ENCODE results near the gene BRWD1. TPM values are rescaled to one million over a fixed set of nuclear protein-coding genes. Genes with fewer than 3 reads are reported as not detected.

BRWD1 gene
- total RNA-seq, 2 experiments from 2014 or later = 27.9 to 29.3 TPM

GRCh38 chr21:39300587-39300986, 12.8 kb downstream of the BRWD1 start:
- ATAC-seq = no peak
- H3K9me3 Mint-ChIP-seq = peaks cover 7% of the 10 kb centered on the region
- POLR2A ChIA-PET = interaction anchor here (0.7 to 1.3 kb wide), 2 partner anchors 12 to 40 kb away, joined by 3 to 5 read pairs; no protein-coding TSS in a partner anchor
- H3K4me3 Mint-ChIP-seq = no peak overlapping the region
- intact Hi-C loops (cut with micrococcal nuclease) = no loop called here
- peaks cover 35% of the 10 kb centered on the region for H3K4me1 Mint-ChIP-seq (ENCODE audit: low read depth)
- peaks cover 41% of the 10 kb centered on the region for H3K36me3 Mint-ChIP-seq (ENCODE audit: low read depth)
- CTCF ChIA-PET = interaction anchor here (1.1 kb wide), 1 partner anchor 87 kb away, joined by 4 read pairs; no protein-coding TSS in a partner anchor
- no peaks in the 10 kb centered on the region for H3K27me3 Mint-ChIP-seq
- no peak for TF ChIP-seq CTCF (IDR thresholded peaks at IDR 0.05)
- no peak for DNase-seq
- no peak overlapping the region for H3K27ac Mint-ChIP-seq

GRCh38 chr21:39296891-39297290, 16.5 kb downstream of the BRWD1 start:
- intact Hi-C loops (cut with micrococcal nuclease) = no loop called here
- TF ChIP-seq CTCF (IDR thresholded peaks at IDR 0.05) = no peak
- Mint-ChIP-seq H3K9me3 (peaks cover 7% of the 10 kb centered on the region), H3K36me3 (ENCODE audit: low read depth) (peaks cover 50% of the 10 kb centered on the region), H3K27ac (no peak overlapping the region), H3K4me1 (ENCODE audit: low read depth) (peaks cover 32% of the 10 kb centered on the region), H3K27me3 (no peaks in the 10 kb centered on the region), H3K4me3 (no peak overlapping the region)
- ATAC-seq (no peak), DNase-seq (no peak)
- ChIA-PET CTCF (interaction anchor here (0.7 to 1.5 kb wide), 3 partner anchors 8 to 91 kb away, joined by 3 to 4 read pairs (median 3); no protein-coding TSS in a partner anchor), POLR2A (interaction anchor here (2.6 kb wide), 1 partner anchor 15 kb away, joined by 9 read pairs; no protein-coding TSS in a partner anchor)

- Mint-ChIP-seq H3K4me3 (no peak overlapping the region), H3K27ac (no peak overlapping the region), H3K4me1 (ENCODE audit: low read depth) (peaks cover 2% of the 10 kb centered on the region), H3K27me3 (no peaks in the 10 kb centered on the region), H3K9me3 (no peaks in the 10 kb centered on the region), H3K36me3 (ENCODE audit: low read depth) (peaks cover 39% of the 10 kb centered on the region)
- CTCF ChIA-PET = no interaction called here
- ATAC-seq = no peak
- TF ChIP-seq CTCF (IDR thresholded peaks at IDR 0.05) = no peak
- intact Hi-C loops (cut with micrococcal nuclease) = no loop called here
- no peak for DNase-seq
- POLR2A ChIA-PET = no interaction called here
Measured at GRCh38 chr21:39288987-39289386, 24.4 kb downstream of the BRWD1 start.

GRCh38 chr21:39282911-39283310, 30.5 kb downstream of the BRWD1 start:
- Mint-ChIP-seq H3K4me3 (no peak overlapping the region), H3K9me3 (no peaks in the 10 kb centered on the region), H3K27ac (no peak overlapping the region), H3K36me3 (ENCODE audit: low read depth) (peaks cover 13% of the 10 kb centered on the region), H3K4me1 (ENCODE audit: low read depth) (peaks cover 13% of the 10 kb centered on the region), H3K27me3 (no peaks in the 10 kb centered on the region)
- CTCF ChIA-PET = interaction anchor here (0.8 to 1.5 kb wide), 4 partner anchors 15 to 91 kb away, joined by 3 to 4 read pairs (median 3); no protein-coding TSS in a partner anchor
- DNase-seq = no peak
- no peak for ATAC-seq
- intact Hi-C loops (cut with micrococcal nuclease) = no loop called here
- POLR2A ChIA-PET = no interaction called here
- TF ChIP-seq CTCF (IDR thresholded peaks at IDR 0.05) = no peak

- Mint-ChIP-seq H3K4me3 (no peak overlapping the region), H3K27me3 (no peaks in the 10 kb centered on the region), H3K27ac (no peak overlapping the region), H3K9me3 (no peaks in the 10 kb centered on the region), H3K36me3 (ENCODE audit: low read depth) (peaks cover 7% of the 10 kb centered on the region), H3K4me1 (ENCODE audit: low read depth) (peaks cover 12% of the 10 kb centered on the region)
- TF ChIP-seq CTCF (IDR thresholded peaks at IDR 0.05) = no peak
- CTCF ChIA-PET = interaction anchor here (1.3 kb wide), 1 partner anchor 43 kb away, joined by 3 read pairs; no protein-coding TSS in a partner anchor
- intact Hi-C loops (cut with micrococcal nuclease) = no loop called here
- no peak for ATAC-seq
- POLR2A ChIA-PET = no interaction called here
- DNase-seq = no peak
Measured at GRCh38 chr21:39281853-39282252, 31.6 kb downstream of the BRWD1 start.
